Osteoblast (primary cell): ENCODE data around the gene SGK2. TPM values are rescaled to one million over a fixed set of nuclear protein-coding genes. Genes with fewer than 3 reads are reported as not detected.

Experiments
- DNase-seq: peaks from one replicate; pipeline ENCODE4 v3.0.0; 2011; ENCODE audit warnings: low spot score, mixed read lengths; ENCODE audit not compliant: insufficient read length; ENCODE audit errors: missing footprints
- H2AFZ ChIP-seq: 2 replicates; pipeline ENCODE4 v1.6.0; 2011; ENCODE audit warnings: mild to moderate bottlenecking, low read length
- H3K27ac ChIP-seq: 2 replicates; pipeline ENCODE4 v1.5.1; 2011; ENCODE audit warnings: mild to moderate bottlenecking, low read depth, low read length, moderate library complexity
- H3K27me3 ChIP-seq: 2 replicates; pipeline ENCODE4 v1.6.0; 2012; ENCODE audit warnings: mild to moderate bottlenecking, control low read depth, inconsistent platforms, low read length, moderate library complexity; ENCODE audit not compliant: insufficient read depth
- H3K36me3 ChIP-seq: 2 replicates; pipeline ENCODE4 v1.5.1; 2011; ENCODE audit warnings: mild to moderate bottlenecking, low read length, control low read depth, moderate library complexity; ENCODE audit not compliant: insufficient read depth
- H3K4me1 ChIP-seq: 2 replicates; pipeline ENCODE4 v1.5.1; 2011; ENCODE audit warnings: mild to moderate bottlenecking, low read length, control low read depth, moderate library complexity; ENCODE audit not compliant: insufficient read depth
- H3K4me2 ChIP-seq: 2 replicates; pipeline ENCODE4 v1.6.0; 2011; ENCODE audit warnings: mild to moderate bottlenecking, low read length; ENCODE audit not compliant: insufficient read depth
- H3K4me3 ChIP-seq: fragments of 200-600 bp; sonication (generic); 3 replicates; pipeline ENCODE4 v1.5.1; 2012; ENCODE audit warnings: mild to moderate bottlenecking, low read length, inconsistent platforms; ENCODE audit not compliant: insufficient read depth
- H3K79me2 ChIP-seq: 2 replicates; pipeline ENCODE4 v1.6.0; 2012; ENCODE audit warnings: mild to moderate bottlenecking, low read length, control low read depth, inconsistent platforms; ENCODE audit not compliant: insufficient read depth
- H3K9me3 ChIP-seq: 2 replicates; pipeline ENCODE4 v1.5.1; 2011; ENCODE audit warnings: low read depth, low read length, control low read depth
- H4K20me1 ChIP-seq: 2 replicates; pipeline ENCODE4 v1.6.0; 2012; ENCODE audit warnings: mild to moderate bottlenecking, low read length, control low read depth; ENCODE audit not compliant: insufficient read depth
- CTCF ChIP-seq: IDR thresholded peaks from 2 replicates; pipeline ENCODE4 v1.5.1; 2011; ENCODE audit warnings: mild to moderate bottlenecking, low read depth, low read length, moderate library complexity; ENCODE audit errors: extremely low read depth
- total RNA-seq: library from RNA; depleted of rRNA; stranded (reverse); fragments of >200 nt; gene quantifications from 2 replicates; pipeline ENCODE4 v1.2.3, GENCODE V29; 2012

The SGK2 gene
- total RNA-seq, 1 donor: under 0.01 TPM

DNA sequence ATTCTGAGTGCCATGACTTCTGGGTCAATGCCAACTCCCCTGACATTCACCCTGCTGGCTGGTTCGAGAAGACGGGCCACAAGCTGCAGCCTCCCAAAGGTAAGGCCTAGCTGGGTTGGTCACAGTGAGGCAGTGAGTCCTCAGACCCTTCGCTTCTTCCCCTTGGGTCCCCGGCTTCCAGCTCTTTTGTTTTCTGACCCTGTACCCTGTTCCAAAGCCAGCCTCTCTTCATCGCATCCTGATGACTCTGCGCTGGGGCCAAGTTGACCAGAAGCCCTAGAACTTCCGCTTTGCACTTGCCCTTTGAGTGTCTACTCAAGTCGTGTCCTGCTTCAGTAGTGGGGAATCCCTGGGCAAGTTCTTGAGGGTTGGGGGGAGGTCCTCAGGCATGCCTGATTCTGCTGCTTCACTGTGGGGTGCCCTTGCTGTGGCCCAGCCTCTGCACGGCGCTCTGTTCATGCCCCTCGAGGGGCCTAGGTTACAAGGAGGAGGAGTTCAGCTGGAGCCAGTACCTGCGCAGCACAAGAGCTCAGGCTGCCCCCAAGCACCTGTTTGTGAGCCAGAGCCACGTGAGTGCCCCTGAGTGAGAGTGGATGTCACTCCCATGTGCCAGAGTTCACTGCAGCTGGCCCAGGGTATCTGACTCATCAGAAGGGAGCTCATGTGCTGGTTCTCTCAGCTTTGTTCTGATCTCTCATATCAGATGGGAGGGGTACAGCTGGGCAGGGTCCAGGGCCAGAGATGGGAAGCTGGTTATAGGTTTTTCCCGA is 28.3 kb upstream of the SGK2 start:
- Histone ChIP-seq H2AFZ (no peak overlapping the region), H3K79me2 (no peaks in the 10 kb centered on the region), H3K4me1 (peaks cover 12% of the 10 kb centered on the region), H3K27me3 (no peaks in the 10 kb centered on the region), H3K36me3 (no peaks in the 10 kb centered on the region), H4K20me1 (no peaks in the 10 kb centered on the region), H3K4me3 (no peak overlapping the region), H3K9me3 (no peaks in the 10 kb centered on the region), H3K27ac (no peak overlapping the region), H3K4me2 (no peak overlapping the region)
- TF ChIP-seq CTCF: no peak
- peak; percentile 77 for DNase-seq

DNA sequence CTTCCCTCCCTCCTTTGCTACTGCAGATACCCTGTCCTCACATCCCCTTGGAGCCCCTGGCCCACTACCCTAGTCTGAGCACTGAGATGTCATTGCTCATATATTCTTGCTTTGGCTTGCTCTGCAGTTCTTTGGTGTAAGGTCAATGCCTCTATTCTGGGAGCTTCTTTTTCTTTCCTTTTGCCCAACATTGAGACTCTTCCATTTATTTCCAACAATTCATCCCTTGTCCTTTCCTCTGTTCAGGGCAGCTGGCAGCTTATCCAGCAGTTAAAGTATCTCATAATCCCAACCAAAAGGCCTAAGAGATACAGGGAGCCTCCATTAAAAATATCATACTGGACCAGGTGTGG is 27.8 kb upstream of the SGK2 start:
- Histone ChIP-seq H3K4me1 (peaks cover 12% of the 10 kb centered on the region), H3K36me3 (no peaks in the 10 kb centered on the region), H2AFZ (no peak overlapping the region), H3K27ac (no peak overlapping the region), H4K20me1 (no peaks in the 10 kb centered on the region), H3K27me3 (no peaks in the 10 kb centered on the region), H3K4me2 (no peak overlapping the region), H3K4me3 (no peak overlapping the region), H3K9me3 (no peaks in the 10 kb centered on the region), H3K79me2 (no peaks in the 10 kb centered on the region)
- TF ChIP-seq CTCF: no peak
- DNase-seq: no peak

DNA sequence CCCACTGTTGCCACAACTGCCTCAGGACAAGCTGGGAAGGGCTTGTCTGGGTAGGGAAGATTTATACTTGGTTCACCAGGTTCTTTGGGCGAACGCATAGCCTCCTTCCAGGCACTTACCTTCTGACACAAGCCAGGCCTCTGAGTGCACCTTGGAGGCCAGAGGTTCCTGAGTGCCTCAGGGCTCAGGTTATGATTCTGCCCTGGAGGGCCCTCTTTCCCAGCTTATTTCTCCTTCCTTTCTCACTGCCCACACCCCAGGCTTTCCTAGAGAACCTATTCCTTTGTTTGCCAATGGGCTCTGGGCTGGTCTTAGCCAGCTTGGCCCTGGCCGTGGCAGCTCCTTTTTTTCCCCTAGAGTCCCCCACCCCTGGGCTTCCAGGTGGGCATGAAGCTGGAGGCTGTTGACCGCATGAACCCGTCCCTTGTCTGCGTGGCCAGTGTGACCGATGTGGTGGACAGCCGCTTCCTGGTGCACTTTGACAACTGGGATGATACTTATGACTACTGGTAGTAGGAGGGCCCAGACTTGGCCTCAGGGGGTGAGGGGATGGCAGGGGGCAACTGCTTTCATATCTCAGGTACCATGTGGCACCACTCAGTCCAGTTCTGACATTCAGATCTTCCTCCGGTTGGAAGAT is 26.3 kb upstream of the SGK2 start:
- Histone ChIP-seq H3K27ac (no peak overlapping the region), H2AFZ (no peak overlapping the region), H3K27me3 (no peaks in the 10 kb centered on the region), H3K36me3 (no peaks in the 10 kb centered on the region), H3K9me3 (no peaks in the 10 kb centered on the region), H3K4me3 (no peak overlapping the region), H3K4me1 (peaks cover 12% of the 10 kb centered on the region), H4K20me1 (no peaks in the 10 kb centered on the region), H3K79me2 (no peaks in the 10 kb centered on the region), H3K4me2 (peak overlapping the region; percentile 37)
- no peak for DNase-seq
- no peak for TF ChIP-seq CTCF

- Histone ChIP-seq H3K36me3 (no peaks in the 10 kb centered on the region), H4K20me1 (peaks cover 4% of the 10 kb centered on the region), H3K9me3 (no peaks in the 10 kb centered on the region), H3K4me2 (peak overlapping the region; percentile 37), H3K4me1 (peaks cover 12% of the 10 kb centered on the region), H3K27me3 (no peaks in the 10 kb centered on the region), H2AFZ (no peak overlapping the region), H3K4me3 (no peak overlapping the region), H3K27ac (peak overlapping the region; percentile 61), H3K79me2 (no peaks in the 10 kb centered on the region)
- peak; percentile 92 for DNase-seq
- no peak for TF ChIP-seq CTCF
These were observed 25.8 kb upstream of the SGK2 start for GRCh38 chr20:43533060-43533459.
